NB4 (cell line): Measurements from ENCODE around the gene USP3.

ENCODE experiments used
- MYC ChIP-seq: IDR thresholded peaks from 2 replicates; pipeline ENCODE4 v1.6.1; 2011; ENCODE audit warnings: low read depth, low read length
- POLR2A ChIP-seq: IDR thresholded peaks from 2 replicates; pipeline ENCODE4 v1.6.1; 2011; ENCODE audit warnings: mild to moderate bottlenecking; ENCODE audit not compliant: insufficient read length; ENCODE audit errors: extremely low read depth
- TF ChIP-seq, protein P1 (sequence below): IDR thresholded peaks from one replicate; pipeline ENCODE4 v1.5.1; 2012; ENCODE audit warnings: low read depth, low read length
- TF ChIP-seq, protein P2 (sequence below): IDR thresholded peaks from 2 replicates; pipeline ENCODE4 v1.6.1; 2011; ENCODE audit warnings: low read depth, low read length

DNA sequence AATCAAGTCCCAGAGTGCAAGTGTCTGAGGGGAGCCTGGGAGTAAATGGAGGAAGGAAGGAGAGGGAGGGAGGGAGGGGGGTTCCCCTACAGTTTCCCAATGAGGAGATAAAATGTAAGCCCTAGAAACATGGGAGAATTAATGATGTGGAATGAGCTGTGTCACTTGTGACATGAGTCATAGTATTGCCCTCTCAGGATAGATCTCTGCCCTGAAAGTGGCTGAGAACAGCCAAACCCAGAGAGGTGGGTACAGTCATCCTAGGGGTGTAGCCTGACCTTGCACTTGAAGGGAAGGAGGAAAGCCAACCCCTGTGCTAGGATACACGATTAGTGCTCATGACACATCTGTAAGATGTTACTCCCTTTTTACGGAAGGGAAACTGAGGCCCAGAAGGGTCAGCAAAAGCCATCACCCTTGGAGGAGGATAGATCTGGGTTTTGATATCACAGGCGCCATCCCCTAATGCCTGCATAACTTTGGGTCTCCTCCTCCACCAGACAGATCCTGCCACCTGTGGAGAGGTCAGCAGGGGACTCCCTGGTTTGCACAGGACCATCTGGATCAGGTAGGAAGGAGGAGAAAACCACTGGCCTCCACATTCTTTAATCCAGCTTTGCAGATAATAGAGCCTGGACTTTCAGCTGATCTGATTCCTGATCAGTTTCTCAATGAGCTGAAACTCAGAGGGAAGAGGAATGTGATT is 23.1 kb upstream of the USP3 start:
- TF ChIP-seq, protein P1, sequence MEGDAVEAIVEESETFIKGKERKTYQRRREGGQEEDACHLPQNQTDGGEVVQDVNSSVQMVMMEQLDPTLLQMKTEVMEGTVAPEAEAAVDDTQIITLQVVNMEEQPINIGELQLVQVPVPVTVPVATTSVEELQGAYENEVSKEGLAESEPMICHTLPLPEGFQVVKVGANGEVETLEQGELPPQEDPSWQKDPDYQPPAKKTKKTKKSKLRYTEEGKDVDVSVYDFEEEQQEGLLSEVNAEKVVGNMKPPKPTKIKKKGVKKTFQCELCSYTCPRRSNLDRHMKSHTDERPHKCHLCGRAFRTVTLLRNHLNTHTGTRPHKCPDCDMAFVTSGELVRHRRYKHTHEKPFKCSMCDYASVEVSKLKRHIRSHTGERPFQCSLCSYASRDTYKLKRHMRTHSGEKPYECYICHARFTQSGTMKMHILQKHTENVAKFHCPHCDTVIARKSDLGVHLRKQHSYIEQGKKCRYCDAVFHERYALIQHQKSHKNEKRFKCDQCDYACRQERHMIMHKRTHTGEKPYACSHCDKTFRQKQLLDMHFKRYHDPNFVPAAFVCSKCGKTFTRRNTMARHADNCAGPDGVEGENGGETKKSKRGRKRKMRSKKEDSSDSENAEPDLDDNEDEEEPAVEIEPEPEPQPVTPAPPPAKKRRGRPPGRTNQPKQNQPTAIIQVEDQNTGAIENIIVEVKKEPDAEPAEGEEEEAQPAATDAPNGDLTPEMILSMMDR: no peak
- TF ChIP-seq POLR2A (no peak), MYC (no peak)
- TF ChIP-seq, protein P2, sequence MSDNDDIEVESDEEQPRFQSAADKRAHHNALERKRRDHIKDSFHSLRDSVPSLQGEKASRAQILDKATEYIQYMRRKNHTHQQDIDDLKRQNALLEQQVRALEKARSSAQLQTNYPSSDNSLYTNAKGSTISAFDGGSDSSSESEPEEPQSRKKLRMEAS: no peak
